ENCODE results near the gene EVL.
A peak's percentile ranks its signal among the peaks of the same experiment; 100 is the strongest.

The EVL gene

DNA sequence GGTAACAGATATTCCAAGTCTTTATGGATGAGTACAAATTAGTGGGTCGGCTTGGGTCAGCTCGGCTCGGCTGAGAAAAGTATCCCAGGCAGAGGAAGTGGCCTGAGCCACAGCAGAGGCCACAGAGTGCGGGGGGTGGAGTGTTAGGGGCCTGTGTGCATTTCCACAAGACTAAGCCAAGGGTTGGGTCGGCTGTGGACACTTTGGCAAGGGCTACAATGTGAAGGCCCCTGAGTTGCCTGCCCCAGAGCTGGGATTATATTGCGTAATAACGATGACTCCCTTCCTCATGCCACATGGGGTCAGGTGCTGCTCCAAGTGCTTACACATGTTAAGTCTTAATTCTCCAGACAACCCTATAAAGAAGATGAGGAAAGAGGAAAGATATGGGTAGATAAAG, 11.4 kb downstream of the EVL start:
- DNase-seq: peak; percentile 23 to 30
- TF ChIP-seq POLR2A (IDR thresholded peaks at IDR 0.05; ENCODE audit: low read length) (no peak), GATA1 (IDR thresholded peaks at IDR 0.05; ENCODE audit: low read depth, low read length) (no peak)

DNA sequence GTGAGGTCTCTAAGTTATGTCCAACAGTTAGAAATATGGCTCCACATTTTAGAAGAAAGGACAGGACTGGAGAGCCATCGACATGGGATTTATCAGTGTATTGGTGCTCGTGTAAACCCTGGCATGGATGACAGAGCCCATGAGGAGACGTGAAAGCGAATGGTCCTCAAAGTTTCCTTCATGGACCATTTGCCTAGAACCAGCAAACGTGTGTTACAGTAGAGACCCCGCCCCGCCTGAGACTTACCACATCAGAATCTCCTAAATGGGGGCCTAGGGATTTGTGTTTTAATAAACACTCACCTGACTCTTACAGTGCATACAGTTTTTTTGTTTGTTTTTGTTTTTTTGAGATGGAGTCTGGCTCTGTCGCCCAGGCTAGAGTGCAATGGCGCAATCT, 12.2 kb downstream of the EVL start:
- no peak for DNase-seq
- TF ChIP-seq GATA1 (IDR thresholded peaks at IDR 0.05; ENCODE audit: low read depth, low read length): no peak
- TF ChIP-seq POLR2A (IDR thresholded peaks at IDR 0.05; ENCODE audit: low read length): no peak

DNA sequence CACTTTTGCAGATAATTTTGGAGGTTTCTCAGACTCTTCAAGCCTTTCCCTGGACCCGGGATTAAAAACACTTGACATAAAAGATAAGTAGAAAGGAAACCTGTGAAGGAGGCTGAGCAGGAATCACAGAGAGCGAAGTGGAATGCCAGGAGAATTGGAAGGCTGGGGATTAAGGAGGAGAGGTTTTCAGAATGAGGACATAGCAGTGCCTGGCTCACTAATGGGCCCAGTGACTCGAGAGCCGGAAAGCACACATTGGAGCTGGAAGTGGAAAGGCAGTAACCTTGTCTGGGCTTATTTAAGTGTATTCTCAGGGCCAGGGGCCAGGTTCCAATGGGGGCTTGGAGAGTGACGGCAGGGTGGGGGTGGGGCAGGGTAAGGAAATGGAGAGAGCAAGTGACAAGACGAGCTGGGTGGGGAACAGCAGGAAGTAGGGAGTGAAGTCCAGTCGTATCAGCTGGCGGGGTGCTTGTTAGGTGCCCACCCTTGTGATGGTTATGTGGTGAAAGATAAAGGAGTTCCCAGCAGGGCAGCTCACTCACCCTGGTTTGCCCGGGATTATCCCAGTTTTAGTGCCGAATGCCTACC, 13.1 kb downstream of the EVL start:
- peak; percentile 18 to 19 for DNase-seq
- no peak for TF ChIP-seq GATA1 (IDR thresholded peaks at IDR 0.05; ENCODE audit: low read depth, low read length)
- TF ChIP-seq POLR2A (IDR thresholded peaks at IDR 0.05; ENCODE audit: low read length): no peak

DNA sequence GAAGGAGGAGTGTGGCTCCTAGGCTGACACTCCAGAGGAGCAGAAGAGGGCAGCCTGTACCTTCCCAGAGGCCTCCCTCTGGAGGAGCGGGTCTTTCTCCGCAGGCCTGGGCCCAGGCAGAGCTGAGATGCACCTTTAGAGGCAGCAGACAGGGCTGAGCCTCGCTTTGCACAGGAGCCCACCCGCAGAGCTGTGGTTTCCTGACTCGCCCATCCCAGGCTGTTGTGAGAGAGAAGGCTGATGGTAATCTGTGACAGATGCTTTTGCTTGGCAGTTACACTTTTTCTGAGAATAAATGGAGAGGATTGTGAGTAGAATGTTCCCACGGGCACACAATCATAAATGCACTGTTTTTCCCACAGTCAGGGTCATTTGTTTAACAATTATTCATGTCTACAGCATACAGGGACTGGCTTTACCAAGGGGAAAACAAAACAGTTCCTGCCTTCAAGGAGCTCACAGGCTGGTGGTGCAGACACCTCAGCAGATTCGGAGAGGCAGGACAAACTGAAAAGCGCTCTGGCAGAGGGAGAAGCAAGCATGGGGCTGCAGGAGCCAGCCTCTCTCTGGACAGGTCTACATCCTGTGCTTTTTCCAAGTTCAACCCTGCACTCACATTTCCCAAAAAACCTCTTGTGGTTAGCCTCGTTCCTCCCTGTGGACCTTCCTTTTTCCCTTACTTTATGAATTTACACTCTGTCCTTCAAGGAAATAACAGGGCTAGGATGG, 13.9 kb downstream of the EVL start:
- peak; percentile 41 to 50 for DNase-seq
- TF ChIP-seq POLR2A (IDR thresholded peaks at IDR 0.05; ENCODE audit: low read length) (no peak), GATA1 (IDR thresholded peaks at IDR 0.05; ENCODE audit: low read depth, low read length) (no peak)

DNA sequence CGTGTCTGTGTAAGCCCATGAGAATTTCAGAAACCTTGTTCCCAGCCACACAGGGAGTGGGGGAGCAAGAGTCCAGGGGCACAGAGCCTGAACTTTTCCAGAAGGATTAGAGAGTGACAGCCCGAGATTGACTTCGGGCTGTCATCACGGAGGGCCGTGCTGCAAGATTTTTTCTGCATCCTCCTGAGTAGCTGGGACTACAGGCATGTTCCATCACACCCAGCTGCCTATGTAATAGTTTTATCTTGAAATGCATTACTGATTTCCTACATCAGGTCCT, 14.4 kb downstream of the EVL start:
- TF ChIP-seq POLR2A (IDR thresholded peaks at IDR 0.05; ENCODE audit: low read length) (no peak), GATA1 (IDR thresholded peaks at IDR 0.05; ENCODE audit: low read depth, low read length) (no peak)
- no peak for DNase-seq

DNA sequence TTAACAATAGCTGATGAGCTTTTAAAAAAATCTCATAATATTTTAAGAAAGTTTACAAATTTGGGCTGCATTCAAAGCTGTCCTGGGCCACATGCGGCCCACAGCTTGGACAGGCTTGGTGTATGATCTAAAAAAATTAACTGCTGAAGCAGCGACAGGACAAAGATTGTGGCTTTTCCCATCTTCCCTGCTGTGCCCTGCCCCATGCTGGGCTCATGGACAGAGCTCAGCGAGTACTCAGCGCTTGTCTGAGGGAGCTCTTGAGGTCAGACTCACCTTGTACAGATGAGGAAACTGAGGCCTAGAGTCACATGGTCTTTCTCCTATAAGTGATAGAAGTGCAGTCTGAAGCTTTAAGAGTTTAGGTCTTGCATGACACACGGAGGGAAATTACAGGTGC, 15.0 kb downstream of the EVL start:
- TF ChIP-seq GATA1 (IDR thresholded peaks at IDR 0.05; ENCODE audit: low read depth, low read length): no peak
- no peak for TF ChIP-seq POLR2A (IDR thresholded peaks at IDR 0.05; ENCODE audit: low read length)
- no peak for DNase-seq

DNA sequence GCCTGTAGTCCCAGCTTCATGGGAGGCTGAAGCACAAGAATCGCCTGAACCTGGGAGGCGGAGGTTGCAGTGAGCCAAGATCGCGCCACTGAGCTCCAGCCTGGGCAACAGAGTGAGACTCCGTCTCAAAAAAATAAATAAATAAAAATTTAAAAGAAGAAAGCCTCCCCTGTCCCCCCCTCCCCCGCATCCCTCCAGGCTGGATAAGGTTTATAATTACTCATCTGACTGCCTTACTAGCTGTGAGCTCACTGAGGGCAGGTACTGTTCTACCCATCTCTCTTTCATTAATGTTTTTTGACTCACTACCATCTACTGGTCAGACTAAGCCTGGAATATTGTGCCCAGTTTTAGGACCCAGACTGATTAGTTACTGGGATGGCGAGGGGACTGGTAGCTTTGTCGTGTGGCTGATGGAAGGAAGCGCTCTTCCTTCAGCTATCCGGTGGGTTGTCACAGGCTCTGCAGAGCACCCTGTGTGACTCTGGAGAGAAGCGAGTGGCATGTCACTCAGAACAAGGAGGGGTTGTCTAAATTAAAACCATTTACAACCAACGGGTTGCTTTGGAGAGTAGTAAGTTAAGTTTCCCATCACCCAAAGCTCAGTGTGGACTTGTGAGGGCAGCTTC, 16.9 kb downstream of the EVL start:
- DNase-seq: no peak
- TF ChIP-seq GATA1 (IDR thresholded peaks at IDR 0.05; ENCODE audit: low read depth, low read length): no peak
- TF ChIP-seq POLR2A (IDR thresholded peaks at IDR 0.05; ENCODE audit: low read length): no peak

DNA sequence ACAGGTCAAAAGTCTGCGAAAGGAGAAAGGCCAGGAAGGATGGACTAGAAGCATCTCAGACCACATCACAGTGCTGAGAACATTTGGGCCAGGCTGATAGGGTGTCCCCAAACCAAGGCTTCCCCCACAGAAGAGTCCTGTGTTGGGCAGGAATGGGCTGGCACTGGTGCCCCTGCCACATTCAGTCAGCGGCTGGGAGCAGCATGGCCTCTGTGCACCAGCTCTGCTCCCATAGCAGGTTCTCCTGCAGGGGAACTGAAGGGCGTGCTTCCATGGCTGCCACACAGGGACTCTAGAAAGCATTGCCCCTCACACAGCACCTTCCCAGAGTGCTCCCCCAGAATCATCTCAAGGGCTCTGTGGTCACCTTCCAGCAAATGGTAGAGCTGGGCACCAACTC, 17.5 kb downstream of the EVL start:
- DNase-seq: no peak
- TF ChIP-seq GATA1 (IDR thresholded peaks at IDR 0.05; ENCODE audit: low read depth, low read length) (no peak), POLR2A (IDR thresholded peaks at IDR 0.05; ENCODE audit: low read length) (no peak)

DNA sequence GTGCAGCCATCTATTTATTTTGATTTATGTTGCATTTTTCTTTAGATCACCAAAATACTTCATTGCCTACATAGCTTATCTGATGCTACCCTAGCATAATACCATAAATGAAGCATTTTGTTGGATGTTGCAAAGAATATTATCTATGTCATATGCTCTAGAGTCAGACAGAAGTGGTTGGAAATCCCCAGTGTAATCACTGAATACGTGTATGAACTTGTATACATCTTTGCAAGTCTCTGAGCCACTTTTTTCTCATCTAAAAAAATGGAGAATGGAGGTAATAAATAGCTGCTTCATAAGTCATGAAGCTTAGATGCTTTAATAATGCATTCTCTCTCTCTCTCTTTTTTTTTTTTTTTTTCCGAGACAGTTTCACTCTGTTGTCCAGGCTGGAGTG, 18.5 kb downstream of the EVL start:
- TF ChIP-seq POLR2A (IDR thresholded peaks at IDR 0.05; ENCODE audit: low read length): no peak
- no peak for TF ChIP-seq GATA1 (IDR thresholded peaks at IDR 0.05; ENCODE audit: low read depth, low read length)
- DNase-seq: no peak

DNA sequence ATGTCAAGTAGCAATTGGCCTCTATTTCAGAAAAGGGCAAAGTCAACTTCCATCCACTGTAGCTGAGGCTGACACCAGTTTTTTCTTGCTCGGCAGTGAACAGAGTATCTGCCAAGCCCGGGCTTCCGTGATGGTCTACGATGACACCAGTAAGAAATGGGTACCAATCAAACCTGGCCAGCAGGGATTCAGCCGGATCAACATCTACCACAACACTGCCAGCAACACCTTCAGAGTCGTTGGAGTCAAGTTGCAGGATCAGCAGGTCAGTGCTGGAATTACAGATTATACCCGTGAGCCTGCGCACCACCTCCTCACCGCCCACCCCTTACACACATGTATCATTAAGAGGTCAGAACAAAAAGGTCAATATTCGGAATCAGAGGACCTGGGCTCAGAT, 19.4 kb downstream of the EVL start:
- no peak for DNase-seq
- no peak for TF ChIP-seq POLR2A (IDR thresholded peaks at IDR 0.05; ENCODE audit: low read length)
- no peak for TF ChIP-seq GATA1 (IDR thresholded peaks at IDR 0.05; ENCODE audit: low read depth, low read length)

DNA sequence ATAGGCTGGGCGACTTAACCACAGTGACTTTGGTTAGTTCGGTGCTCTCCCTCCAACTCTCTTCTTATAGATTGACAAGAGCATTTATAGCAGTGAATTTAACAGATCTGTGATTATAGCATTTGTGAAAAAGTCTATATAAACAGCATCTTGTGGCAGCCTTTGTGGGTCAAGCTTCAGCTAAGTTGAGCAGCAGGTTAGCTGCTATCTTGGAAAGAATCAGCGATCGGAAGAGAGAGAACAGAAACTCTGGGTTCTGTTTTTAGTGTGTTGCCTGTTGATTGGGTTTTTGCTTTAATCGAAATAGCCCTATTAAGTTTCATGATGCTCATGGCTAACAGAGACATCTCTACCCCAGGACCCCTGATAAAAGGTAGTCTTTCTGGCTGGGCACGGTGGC, 20.2 kb downstream of the EVL start:
- no peak for DNase-seq

DNA sequence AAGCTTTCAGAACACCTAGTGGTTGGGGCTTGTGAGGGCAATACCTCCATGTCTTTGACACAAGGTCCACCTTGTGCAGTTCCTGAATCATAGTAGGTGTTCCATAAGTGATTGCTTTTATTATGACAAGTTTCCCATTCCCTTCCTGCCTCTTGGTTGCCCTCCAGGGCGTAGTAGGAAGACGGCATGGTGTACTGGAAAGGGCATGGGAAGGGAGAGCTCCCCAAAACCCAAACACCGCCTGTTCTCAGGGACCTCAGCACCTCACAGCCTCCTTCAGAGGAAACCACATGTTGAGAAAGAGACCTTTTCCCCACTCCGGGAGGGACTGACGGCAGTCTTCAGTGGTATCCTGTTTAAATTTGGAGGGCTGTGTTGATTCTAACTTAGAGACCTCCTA, 21.1 kb downstream of the EVL start:
- no peak for DNase-seq
- TF ChIP-seq GATA1 (IDR thresholded peaks at IDR 0.05; ENCODE audit: low read depth, low read length) (no peak), POLR2A (IDR thresholded peaks at IDR 0.05; ENCODE audit: low read length) (no peak)

More for the DNA sequence above, 20.2 kb downstream of the EVL start:
- no peak for TF ChIP-seq GATA1 (IDR thresholded peaks at IDR 0.05; ENCODE audit: low read depth, low read length)

DNA sequence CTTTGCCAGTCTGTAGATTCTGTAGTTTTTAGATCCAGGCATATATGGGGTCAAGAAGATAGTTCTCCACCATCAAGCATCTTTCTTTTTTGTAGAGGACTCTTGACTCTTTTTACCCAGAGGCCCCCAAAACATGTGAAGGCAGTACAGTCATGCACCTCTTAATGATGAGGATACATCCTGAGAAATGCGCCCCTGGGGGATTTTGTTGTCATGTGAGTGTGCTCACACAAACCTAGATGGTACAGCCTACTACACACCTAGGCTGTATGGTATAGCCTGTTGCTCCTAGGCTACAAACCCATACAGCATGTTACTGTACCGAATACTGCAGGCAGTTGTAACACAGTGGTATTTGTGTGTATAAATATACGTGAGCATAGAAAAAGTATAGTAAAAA, 23.0 kb downstream of the EVL start:
- no peak for TF ChIP-seq GATA1 (IDR thresholded peaks at IDR 0.05; ENCODE audit: low read depth, low read length)
- TF ChIP-seq POLR2A (IDR thresholded peaks at IDR 0.05; ENCODE audit: low read length): no peak
- no peak for DNase-seq

DNA sequence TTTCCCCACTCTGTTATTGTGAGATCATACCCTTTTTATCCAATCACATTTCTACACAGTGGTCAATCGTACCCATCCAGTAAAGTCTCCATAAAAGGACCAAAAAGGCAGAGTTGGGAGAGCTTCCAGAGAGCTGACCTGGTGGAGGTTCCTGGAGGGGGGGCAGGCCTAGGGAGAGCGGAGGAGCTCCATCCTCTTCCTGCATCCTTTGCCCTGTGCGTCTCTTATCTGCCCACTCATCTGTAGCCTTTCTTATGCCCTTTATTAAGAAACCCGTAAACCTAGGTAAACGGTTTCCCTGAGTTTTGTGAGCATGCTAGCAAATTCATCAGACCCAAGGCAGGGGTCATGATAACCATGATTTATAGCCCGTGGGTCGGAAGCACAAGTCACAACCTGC, 26.2 kb downstream of the EVL start:
- no peak for DNase-seq

DNA sequence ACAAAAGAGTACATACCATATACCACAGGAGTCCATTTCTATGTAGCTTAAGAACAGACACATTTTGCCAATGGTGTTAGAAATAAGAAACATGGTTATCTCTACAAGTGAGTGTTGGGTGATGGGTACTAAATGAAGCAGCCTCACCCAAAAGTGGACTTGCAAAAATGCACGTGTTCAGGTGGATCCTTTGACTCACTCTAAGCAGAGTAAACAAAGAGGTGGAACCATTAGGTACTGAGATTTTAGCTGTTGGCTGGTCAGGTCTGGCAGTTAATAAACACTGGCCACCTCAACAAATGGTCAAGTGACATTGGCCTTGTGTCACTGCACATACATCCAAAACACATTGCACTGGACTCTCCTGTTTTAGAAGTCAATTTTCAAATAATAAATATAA, 27.6 kb downstream of the EVL start:
- DNase-seq: no peak
- no peak for TF ChIP-seq GATA1 (IDR thresholded peaks at IDR 0.05; ENCODE audit: low read depth, low read length)
- TF ChIP-seq POLR2A (IDR thresholded peaks at IDR 0.05; ENCODE audit: low read length): no peak

More for the DNA sequence above, 26.2 kb downstream of the EVL start:
- TF ChIP-seq POLR2A (IDR thresholded peaks at IDR 0.05; ENCODE audit: low read length) (no peak), GATA1 (IDR thresholded peaks at IDR 0.05; ENCODE audit: low read depth, low read length) (no peak)
